ENCODE data around the gene CD34. TPM values are rescaled to one million over a fixed set of nuclear protein-coding genes. Genes with fewer than 3 reads are reported as not detected.
A peak's percentile ranks its signal among the peaks of the same experiment; 100 is the strongest.

Gene CD34
- total and polyA plus RNA-seq, 2 experiments from 2014 or later, result 0.34 TPM; not detected in 1

DNA sequence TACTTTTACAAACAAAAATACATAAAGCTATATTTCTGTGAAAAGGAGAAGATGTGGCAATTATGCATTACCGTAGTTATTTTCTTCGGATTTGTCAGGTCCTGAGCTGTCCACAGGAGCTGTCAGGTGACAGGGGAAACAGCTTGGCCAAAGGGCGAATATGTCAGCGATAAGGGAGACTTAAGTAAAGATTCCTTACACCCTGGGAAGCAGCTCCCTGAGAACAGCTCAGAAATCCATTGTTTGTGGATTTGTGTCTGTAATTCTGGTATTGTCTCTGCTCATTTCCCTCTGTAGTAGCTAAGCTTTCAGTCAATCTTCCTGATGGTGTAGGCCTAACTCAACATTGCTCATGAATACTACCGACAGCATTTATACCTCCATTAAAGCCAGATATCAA, 7.1 kb upstream of the CD34 start:
- H3K4me1 ChIP-seq (ENCODE audit: insufficient read depth), result no peaks in the 10 kb centered on the region
- in situ Hi-C loops (cut with MboI), result no loop called here
- H3K36me3 ChIP-seq (ENCODE audit: low read depth), result no peaks in the 10 kb centered on the region
- no peak overlapping the region for H3K9ac ChIP-seq
- no peak for TF ChIP-seq EZH2 (IDR thresholded peaks at IDR 0.05; ENCODE audit: insufficient read depth, poor library complexity, severe bottlenecking)
- TF ChIP-seq EZH2phosphoT487 (IDR thresholded peaks at IDR 0.05; ENCODE audit: insufficient read depth, low read depth), result no peak
- H3K27me3 ChIP-seq (replicated peaks; ENCODE audit: insufficient read depth), result peaks cover 8% of the 10 kb centered on the region; the same call in 1 of the 2 replicates
- no peaks in the 10 kb centered on the region for H3K79me2 ChIP-seq (ENCODE audit: insufficient read depth)
- WGBS, 2 experiments (ENCODE audit: low coverage in 1 of 2, low lambda C conversion rate in 2 of 2, missing lambda C conversion rate in 2 of 2), result 86 to 90% methylated on average over 5 of the region's 5 CpGs
- H2AFZ ChIP-seq, result no peak overlapping the region
- H3F3A ChIP-seq (ENCODE audit: insufficient read depth), result no peaks in the 10 kb centered on the region
- H3K27ac ChIP-seq, result no peak overlapping the region
- H4K20me1 ChIP-seq (ENCODE audit: insufficient read depth), result no peaks in the 10 kb centered on the region
- DNase-seq, result no peak
- H3K9me2 ChIP-seq (ENCODE audit: insufficient read depth), result no peaks in the 10 kb centered on the region
- no peak overlapping the region for H3K4me2 ChIP-seq (ENCODE audit: unreplicated experiment)
- H3K4me3 ChIP-seq, result no peak overlapping the region
- H3K9me3 ChIP-seq (ENCODE audit: low read depth), result no peaks in the 10 kb centered on the region

DNA sequence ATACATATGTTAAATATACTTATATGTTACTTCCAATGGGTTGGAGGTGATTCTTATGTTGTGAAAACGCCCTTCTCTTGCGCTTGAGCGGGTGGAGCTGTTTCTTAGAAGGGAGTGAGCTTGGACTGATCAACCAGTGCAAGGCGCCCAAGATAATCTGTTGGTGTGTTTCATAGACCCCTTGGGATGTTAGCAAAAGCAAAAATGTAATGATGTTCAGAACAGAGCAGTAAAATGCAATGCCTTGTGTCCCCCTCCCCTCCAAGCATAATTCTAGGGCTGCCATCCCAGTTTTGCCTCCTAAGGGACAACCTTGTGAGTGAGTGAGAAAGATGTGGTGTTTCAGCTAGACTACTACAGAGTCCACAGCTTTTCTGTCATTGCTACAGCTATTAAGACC, 6.2 kb upstream of the CD34 start:
- TF ChIP-seq EZH2phosphoT487 (IDR thresholded peaks at IDR 0.05; ENCODE audit: insufficient read depth, low read depth), result no peak
- no peak for TF ChIP-seq EZH2 (IDR thresholded peaks at IDR 0.05; ENCODE audit: insufficient read depth, poor library complexity, severe bottlenecking)
- H3K9me2 ChIP-seq (ENCODE audit: insufficient read depth), result no peaks in the 10 kb centered on the region
- H3K4me1 ChIP-seq (ENCODE audit: insufficient read depth), result no peaks in the 10 kb centered on the region
- H2AFZ ChIP-seq, result no peak overlapping the region
- no peak overlapping the region for H3K4me2 ChIP-seq (ENCODE audit: unreplicated experiment)
- H3K9ac ChIP-seq, result no peak overlapping the region
- H3K9me3 ChIP-seq (ENCODE audit: low read depth), result no peaks in the 10 kb centered on the region
- H3K27ac ChIP-seq, result no peak overlapping the region
- DNase-seq, result no peak
- no peak overlapping the region for H3K4me3 ChIP-seq
- H3K36me3 ChIP-seq (ENCODE audit: low read depth), result no peaks in the 10 kb centered on the region
- no peaks in the 10 kb centered on the region for H3F3A ChIP-seq (ENCODE audit: insufficient read depth)
- in situ Hi-C loops (cut with MboI), result no loop called here
- peaks cover 8% of the 10 kb centered on the region; the same call in 1 of the 2 replicates for H3K27me3 ChIP-seq (replicated peaks; ENCODE audit: insufficient read depth)
- no peaks in the 10 kb centered on the region for H3K79me2 ChIP-seq (ENCODE audit: insufficient read depth)
- WGBS, 2 experiments (ENCODE audit: low coverage in 1 of 2, low lambda C conversion rate in 2 of 2, missing lambda C conversion rate in 2 of 2), result 83 to 91% methylated on average over 4 of the region's 4 CpGs
- no peaks in the 10 kb centered on the region for H4K20me1 ChIP-seq (ENCODE audit: insufficient read depth)

DNA sequence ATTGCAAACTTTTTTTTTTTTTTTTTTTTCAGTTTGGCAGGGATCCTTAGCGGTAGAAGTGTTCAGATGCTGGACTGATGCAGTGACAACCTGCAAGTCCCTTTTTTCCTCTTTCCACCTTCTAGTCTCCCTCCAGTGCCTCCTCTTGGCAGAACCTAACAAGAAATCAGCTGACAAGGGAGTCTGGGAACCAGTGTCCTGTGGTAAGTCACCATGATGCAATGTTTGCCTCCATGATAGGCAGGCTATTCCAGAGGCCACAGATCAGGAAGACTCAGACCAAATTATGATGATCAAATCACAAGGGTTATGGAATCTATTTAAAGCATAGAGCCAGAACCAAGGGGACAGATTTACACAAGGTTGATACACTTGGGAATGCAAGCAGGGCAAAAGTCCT, 3.0 kb upstream of the CD34 start:
- Histone ChIP-seq H3K4me3 (no peak overlapping the region), H3K9me3 (ENCODE audit: low read depth) (no peaks in the 10 kb centered on the region), H3F3A (ENCODE audit: insufficient read depth) (no peaks in the 10 kb centered on the region), H3K27me3 (replicated peaks; ENCODE audit: insufficient read depth) (peaks cover 19% of the 10 kb centered on the region), H3K4me2 (ENCODE audit: unreplicated experiment) (no peak overlapping the region), H3K4me1 (ENCODE audit: insufficient read depth) (no peaks in the 10 kb centered on the region), H3K36me3 (ENCODE audit: low read depth) (no peaks in the 10 kb centered on the region), H2AFZ (no peak overlapping the region), H3K79me2 (ENCODE audit: insufficient read depth) (no peaks in the 10 kb centered on the region), H4K20me1 (ENCODE audit: insufficient read depth) (no peaks in the 10 kb centered on the region), H3K27ac (no peak overlapping the region), H3K9me2 (ENCODE audit: insufficient read depth) (no peaks in the 10 kb centered on the region), H3K9ac (no peak overlapping the region)
- WGBS, 2 experiments (ENCODE audit: low coverage in 1 of 2, low lambda C conversion rate in 2 of 2, missing lambda C conversion rate in 2 of 2), result 87 to 97% methylated on average over 1 of the region's 1 CpG
- DNase-seq, result no peak
- TF ChIP-seq EZH2 (IDR thresholded peaks at IDR 0.05; ENCODE audit: insufficient read depth, poor library complexity, severe bottlenecking), result no peak
- TF ChIP-seq EZH2phosphoT487 (IDR thresholded peaks at IDR 0.05; ENCODE audit: insufficient read depth, low read depth), result no peak
- in situ Hi-C loops (cut with MboI), result no loop called here

DNA sequence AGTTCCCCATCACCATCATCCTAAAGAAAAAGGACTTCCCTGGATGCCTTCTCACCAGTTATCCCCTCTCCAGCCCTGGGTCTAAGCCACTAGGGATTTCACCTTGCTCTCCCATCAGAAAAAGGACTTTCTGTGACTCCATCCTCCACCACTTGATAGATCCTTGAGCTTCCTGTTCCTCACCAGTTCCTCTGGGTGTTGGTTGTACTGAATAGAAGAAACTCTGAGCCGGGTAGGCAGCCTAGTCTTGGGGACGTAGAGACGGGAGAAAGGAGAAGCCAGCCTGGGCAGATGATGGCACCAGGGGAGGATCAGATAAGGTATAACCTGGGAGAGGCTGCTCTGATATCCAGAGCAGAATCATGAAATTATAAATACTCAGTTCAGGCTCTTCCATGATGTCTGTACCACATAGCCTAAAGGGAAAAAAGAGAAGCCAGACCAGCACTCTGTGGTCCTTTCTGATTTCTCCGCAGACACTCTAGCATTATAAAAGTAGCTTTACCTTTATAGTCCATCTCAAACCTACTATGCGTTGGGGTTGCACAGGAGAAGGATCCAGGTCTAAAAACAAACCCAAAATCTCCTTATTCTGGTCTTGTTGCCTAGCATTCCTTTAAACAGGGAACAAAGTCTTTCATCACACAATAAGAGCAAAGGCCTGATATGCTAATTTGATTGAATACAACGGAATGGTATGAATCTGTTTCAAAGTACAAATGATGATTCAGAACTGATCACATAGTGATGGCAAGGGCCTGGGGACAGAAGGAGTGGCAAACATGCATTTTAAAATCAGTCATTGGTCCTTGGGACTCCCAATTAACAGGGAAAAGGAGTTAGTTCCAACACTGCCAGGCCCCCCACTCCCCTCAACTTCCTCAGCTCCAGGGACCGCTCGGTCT, 1.2 kb upstream of the CD34 start:
- Histone ChIP-seq H3K4me1 (ENCODE audit: insufficient read depth) (no peaks in the 10 kb centered on the region), H3K36me3 (ENCODE audit: low read depth) (no peaks in the 10 kb centered on the region), H3K4me2 (ENCODE audit: unreplicated experiment) (no peak overlapping the region), H3K9me3 (ENCODE audit: low read depth) (no peaks in the 10 kb centered on the region), H3K27me3 (replicated peaks; ENCODE audit: insufficient read depth) (peaks cover 19% of the 10 kb centered on the region; the same call in 1 of the 2 replicates), H3K9ac (no peak overlapping the region), H3K9me2 (ENCODE audit: insufficient read depth) (no peaks in the 10 kb centered on the region), H3K79me2 (ENCODE audit: insufficient read depth) (no peaks in the 10 kb centered on the region), H2AFZ (no peak overlapping the region), H3K27ac (no peak overlapping the region), H4K20me1 (ENCODE audit: insufficient read depth) (no peaks in the 10 kb centered on the region), H3K4me3 (no peak overlapping the region), H3F3A (ENCODE audit: insufficient read depth) (no peaks in the 10 kb centered on the region)
- 53 to 56% methylated on average over 8 of the region's 8 CpGs for WGBS, 2 experiments (ENCODE audit: low coverage in 1 of 2, low lambda C conversion rate in 2 of 2, missing lambda C conversion rate in 2 of 2)
- DNase-seq, result peak; percentile 47
- no peak for TF ChIP-seq EZH2phosphoT487 (IDR thresholded peaks at IDR 0.05; ENCODE audit: insufficient read depth, low read depth)
- no peak for TF ChIP-seq EZH2 (IDR thresholded peaks at IDR 0.05; ENCODE audit: insufficient read depth, poor library complexity, severe bottlenecking)
- in situ Hi-C loops (cut with MboI), result no loop called here
